GM19035 (cell line): Measurements from ENCODE around the gene FRAT2.
"Not testable (repeated sequence)": the region's sequence is repeated elsewhere in the genome, so short reads cannot be mapped to it uniquely, and the experiment has no call there.

Source experiments
- ATAC-seq: cut with Tn5 transposase; IDR thresholded peaks from one replicate; pipeline ENCODE4 v1.9.1; 2021; ENCODE audit not compliant: unreplicated experiment

FRAT2 gene

DNA sequence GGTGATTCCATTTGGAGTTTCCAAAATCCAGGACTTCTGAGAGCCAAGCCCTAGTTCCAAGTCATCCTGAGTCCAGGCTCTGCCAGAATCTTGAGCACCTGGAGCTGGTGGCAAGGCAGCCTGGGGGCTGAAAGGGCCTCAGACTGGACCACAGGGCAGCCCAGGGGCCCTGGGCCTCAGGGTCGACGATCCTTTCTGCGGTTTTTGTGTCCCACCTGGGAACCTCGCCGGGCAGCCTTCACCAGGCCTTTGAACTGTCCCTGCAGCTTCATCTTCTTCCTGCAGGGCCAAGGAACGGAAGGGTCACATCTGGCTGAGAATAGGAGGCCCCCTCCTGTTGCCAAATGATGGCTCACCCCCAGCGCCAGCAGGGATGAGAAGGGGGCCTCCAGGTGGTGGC, 22.4 kb upstream of the FRAT2 start:
- ATAC-seq: no peak

DNA sequence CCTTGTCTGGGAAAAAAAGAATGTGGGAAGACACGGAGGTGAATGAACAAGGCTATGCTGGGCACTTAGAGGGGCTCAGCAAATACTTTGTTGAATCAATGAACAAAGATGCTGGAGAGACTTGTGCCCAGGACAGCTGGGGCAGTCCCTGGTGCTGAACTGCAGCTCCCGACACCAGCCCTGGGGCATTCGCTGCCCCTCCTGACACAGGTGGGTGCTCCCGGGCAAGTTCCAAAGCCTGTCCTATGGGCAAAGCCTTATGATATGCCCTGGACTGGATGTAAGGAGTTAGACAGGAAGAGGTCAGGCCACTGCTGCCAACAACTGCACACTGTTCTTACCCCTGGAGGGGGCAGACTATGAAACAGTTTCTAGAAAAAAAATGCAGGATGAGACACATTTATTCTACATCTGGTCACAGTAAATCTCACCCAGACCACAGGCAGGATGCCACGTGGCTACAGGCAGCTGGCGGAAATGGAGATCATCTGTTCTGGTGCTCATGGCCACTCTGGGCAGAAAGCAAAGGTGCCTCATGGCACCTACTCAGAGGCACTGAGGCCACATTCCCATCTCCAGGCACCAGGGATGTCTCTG, 21.9 kb upstream of the FRAT2 start:
- ATAC-seq: no peak

DNA sequence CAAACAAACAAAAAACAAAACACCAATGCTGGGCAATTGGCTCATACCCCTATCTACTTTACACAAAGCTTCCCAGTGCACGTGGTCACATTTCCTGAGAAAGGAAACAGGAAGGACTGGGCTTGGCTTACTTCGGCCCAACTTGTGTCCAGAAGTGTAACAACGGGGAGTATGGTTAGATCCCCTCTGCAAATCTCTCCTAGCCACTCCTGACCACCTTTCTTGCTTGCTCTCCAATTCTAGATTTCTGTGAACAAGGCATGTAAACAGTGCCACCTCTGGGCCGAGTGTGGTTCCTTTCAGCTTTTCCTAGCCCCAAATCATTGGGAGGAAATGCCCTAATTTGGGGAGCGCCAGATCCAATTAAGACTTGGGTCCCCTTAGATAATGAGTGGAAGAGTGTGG, 21.0 kb upstream of the FRAT2 start:
- ATAC-seq: no peak

DNA sequence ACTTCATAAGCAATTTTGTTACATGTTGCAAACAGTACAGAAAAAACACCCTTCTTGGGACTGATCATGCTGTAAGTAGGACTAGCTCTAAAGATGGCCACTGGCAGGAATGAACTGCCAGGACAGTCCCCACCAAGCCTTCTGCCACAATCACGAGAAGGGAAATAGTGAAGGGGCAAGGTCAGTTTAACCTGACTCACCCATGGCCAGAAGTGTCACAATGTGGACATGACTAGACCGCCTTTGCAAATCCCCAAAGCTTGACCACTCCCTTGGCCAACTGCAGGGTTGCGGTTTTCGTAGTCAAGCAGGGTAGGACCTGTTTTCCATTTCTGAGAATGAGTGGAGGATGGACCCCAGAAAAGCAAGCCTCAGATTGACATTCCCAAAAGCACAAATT, 19.4 kb upstream of the FRAT2 start:
- no peak for ATAC-seq

DNA sequence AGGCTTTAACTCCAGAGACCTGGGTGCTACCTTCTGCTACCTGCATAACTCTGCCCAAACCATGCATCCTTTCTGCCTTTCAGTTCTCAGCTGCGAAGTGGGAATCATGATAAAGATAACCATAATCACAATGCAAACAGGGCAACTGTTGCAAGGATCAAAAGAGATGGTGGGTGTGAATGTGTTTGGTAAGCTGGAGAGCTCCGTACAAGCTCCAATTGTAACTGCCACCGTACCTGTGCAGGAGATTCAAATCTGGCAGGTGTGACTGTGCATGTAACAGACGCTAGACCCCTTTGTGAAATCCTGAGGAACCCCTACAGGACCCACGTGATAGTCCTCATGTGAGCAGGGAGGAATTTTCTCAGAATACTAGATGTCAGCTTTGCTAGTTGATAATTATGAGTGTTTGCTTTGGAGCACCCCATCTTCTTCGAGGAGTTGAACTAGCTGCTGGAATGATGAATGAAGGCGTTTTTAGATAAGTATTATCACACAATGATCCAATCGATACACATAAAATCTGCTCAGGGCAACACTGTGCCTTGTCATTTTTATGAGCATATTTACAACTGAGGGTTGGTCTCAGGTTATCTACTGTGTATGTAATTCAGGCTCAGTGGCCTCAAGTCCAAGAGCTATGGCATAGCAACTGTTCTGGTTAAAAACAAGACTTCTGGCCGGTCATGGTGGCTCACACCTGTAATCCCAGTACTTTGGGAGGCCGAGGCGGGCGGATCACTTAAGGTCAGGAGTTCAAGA, 15.4 kb upstream of the FRAT2 start:
- ATAC-seq: no peak

DNA sequence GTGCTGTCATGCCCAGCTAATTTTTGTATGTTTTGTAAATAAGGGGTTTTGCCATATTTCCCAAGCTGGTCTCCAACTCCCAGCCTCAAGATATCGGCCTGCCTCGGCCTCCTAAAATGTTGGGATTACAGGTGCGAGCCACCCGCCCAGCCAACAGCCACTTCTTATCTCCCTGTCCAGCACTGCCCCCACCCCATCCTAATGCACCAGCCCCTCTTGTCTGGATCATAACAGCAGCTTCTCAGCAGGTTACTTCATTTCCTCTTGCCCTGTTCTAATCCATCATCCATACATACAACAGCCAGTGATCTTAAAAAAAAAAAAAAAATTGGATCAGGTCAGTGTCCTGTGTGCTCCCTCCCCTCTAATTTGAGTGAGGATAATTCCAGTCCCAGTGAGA, 12.8 kb upstream of the FRAT2 start:
- ATAC-seq: no peak

DNA sequence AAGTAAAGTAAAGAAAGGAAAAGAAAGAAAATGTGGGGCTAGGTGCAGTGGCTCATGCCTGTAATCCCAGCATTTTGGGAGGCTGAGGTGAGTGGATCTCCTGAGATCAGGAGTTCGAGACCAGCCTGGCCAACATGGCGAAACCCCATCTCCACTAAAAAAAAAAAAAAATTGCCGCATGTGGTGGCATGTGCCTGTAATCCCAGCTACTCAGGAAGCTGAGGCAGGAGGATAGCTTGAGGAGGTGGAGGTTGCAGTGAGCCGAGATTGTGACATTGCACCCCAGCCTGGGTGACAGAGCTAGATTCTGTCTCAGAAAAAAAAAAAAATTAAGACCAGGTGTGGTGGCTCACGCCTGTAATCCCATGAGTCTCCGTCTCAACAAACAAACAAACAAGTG, 9.1 kb upstream of the FRAT2 start:
- ATAC-seq: not testable (repeated sequence)

DNA sequence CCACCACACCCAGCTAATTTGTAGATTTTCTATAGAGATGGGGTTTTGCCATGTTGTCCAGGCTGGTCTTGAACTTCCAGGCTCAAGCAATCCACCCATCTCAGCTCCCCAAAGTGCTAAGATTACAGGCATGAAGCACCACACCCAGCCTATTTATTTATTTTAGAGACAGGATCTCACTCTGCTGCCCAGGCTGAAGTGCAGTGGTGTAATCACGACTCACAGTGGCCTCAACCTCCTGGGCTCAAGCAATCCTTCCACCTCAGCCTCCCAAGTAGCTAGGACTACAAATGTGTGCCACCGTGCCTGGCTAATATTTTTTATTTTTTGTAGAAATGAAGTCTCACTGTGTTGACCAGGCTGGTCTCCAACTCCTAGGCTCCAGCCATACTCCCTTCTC, 6.9 kb upstream of the FRAT2 start:
- ATAC-seq: no peak

DNA sequence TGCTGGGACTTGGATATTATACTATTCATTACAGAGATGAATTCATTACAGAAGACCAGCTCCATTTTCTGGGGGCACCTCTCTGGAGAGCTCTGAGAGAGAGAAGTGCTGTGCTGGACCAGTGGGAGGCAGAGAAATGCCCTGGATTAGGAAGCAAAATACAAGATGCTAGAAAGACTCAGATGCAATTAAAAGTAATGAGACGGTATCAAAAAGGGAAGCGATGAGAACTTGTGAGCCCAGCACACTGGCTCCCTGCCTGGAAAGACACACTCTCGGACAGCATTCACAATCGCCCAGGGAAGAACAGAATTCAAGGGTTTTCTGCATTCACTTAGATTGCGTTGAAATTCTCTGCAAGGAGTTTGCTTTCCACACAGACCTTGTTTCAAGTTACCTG, 3.5 kb upstream of the FRAT2 start:
- ATAC-seq: no peak

DNA sequence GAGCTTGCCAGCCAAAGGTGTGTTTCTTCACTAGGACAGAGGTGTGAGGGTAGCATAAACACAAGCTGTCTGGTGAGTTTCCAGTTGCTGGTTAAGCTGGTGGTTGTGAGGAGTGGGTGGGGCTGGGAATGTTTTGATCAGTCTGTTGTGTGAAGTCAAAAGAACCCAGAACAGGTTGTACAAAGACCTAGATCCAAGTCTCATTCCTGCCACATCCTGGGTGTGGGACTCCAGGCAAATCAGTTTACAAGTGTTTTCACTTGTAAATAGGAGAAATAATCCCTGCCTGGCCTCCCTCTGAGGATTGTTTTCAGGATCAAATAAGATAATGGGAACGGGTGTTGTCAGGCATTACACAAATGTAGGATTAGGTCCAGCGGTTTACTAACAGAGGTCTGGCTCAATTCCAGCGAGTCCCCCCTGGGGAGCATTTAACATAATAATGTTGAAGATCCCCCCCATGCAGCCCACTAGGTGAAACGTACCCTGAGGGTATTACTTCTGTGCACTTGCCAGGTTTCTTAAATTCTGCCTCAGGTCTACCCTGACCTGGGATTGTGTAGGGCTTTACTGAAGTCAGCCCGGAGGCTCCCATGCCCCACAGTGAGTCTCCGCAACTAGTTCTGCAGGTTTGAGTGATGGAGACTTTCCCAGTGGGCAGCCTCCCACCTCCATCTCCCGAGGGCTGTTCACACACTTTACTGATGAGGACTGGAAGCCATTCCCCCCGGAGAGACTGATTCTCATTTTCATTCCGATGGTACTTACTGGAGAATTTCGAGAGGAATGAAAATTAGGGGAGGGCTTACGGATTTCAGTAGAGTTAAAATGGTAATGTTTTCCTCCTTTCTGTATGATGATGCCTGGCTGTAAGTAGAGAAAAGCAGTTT, 2.7 kb upstream of the FRAT2 start:
- no peak for ATAC-seq

DNA sequence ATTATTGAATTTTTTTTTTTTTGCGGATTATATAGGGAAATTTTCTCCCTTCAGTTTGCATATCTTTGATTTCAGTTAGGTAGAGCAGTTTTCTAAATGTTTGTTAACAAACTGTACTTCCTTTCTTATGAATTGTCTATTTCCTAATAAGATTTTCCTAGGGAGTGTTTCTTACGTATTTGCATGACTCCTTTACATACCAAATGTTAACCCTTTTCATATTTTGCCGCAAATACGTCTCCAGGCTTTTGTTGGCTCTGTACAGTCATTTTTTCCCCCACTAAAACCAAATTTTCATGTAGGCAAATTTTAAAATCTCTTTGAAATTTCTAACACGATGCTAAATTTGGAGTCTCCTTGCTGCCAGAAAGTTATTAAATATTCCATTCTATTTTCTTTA, 1.9 kb upstream of the FRAT2 start:
- ATAC-seq: no peak

DNA sequence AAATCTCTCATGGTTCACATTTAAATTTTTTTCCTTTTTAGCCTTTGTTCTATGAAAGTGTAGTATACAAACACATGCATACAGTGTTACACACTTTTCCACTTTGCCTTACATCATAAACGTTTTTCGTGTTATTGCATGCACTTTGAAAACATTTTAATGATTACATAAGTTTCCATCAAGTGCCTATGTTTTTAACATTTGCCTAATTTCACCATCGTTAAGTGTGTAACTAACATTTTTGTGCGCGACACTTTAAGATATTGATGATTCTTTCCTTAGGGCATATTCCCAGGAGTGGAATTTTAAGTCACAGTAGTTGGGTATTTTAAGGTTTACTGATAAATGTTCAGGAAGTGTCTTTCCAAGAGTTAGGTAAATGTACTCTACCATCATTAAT, 1.5 kb upstream of the FRAT2 start:
- no peak for ATAC-seq

DNA sequence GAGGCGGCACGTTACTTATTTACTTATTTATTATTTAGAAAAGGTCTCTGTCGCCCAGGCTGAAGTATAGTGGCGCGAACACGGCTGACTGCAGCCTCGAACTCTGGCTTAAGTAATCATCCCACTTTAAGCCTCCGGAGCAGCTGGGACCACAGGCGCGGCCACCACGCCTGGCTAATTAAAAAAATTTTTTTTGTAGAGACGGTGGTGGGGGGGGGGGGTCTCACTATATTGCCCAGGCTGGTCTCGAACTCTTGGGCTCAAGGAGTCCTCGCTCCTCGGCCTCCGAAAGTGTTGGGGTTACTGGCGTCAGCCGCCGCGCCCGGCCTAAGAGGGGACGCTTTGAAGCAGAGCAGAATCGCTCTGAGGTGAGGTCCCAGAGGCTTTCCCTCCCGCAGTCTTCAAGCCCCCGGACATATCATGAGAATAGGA, 675 bp upstream of the FRAT2 start:
- no peak for ATAC-seq

DNA sequence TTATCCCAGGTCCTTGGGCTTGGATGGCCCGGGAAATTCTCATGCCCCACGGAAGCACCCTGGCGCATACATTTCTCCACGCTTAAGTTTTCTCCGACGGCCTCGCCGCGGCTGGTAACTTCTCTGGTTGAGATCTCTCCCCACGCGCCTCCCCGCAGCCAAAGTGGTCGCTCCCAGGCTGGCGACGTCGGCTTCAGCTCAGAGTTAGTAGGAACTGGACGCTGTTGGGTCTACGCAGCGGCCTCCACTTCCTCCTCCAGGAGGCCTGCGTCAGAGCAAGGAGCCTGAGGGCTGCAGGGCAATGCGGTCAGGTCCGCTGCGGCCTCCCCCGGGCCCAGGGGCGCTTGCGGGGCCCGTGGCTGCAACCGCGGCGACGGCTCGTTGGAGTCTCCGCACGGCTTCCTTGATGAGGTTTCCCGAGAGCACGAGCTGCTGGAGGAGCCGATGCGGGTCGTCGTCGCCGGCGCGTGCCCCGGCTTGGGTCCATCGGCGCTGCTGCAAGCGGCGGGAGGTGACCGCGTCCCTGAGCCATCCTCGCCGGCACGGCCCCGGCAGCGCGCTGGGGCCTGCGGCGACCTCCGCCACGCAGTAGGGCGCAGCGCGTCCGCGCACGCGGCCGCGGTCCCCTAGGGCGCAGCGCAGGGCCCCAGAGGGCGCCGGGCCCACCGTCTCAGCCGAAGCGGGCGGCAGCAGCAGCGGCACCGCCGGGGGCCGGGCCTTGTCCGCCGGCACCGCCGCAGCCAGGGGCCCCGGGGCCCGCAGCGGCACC, 744 bp downstream of the FRAT2 start:
- peak; percentile 34 for ATAC-seq

DNA sequence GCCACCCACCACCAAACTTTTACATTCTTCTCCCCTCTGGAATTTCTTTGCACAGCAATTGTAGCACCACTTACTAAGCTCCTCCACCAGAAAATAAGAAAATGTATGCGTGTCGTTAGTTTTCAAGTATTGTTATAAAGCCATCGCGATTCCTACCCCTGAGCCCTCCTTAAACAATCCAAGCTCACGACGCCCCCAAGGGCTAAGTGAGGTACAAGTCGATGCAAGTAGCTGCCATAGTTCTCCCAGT, 1.3 kb downstream of the FRAT2 start:
- ATAC-seq: no peak

DNA sequence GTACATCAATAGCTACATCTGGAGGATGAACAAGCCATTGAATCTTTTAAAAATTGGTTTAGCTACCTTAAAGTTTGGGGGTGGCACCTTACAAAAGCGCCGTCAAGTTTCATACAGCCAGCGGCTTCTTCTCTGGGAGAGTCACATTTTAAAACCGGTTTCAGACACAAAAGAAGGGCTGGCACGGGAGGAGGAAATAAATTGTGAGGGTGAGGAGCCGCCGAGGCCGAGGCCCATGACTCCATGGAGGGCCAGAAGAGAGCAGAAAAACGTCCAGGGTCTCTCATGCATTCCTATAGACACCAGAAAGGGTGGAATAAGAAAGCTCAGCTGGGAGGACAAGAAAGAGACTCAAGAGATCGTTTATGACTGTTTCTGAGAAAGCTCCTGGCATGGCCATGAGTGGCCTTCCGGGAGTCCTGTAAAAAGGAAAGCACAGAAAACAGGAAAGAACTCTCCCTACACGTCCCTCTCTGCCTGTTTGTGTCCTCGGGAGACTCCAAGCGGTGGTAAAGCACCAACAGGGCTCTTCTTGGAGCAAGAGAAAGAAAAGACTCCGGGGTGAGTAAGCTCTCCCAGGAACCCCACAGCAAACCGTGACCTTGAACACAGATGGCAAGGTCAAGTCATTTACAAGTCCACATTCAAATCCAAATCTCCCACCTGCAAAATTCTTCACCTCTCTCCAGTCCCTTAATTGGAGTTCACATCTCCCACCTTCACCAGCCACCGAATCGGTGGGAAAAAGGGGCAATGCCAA, 1.8 kb downstream of the FRAT2 start:
- ATAC-seq: no peak

DNA sequence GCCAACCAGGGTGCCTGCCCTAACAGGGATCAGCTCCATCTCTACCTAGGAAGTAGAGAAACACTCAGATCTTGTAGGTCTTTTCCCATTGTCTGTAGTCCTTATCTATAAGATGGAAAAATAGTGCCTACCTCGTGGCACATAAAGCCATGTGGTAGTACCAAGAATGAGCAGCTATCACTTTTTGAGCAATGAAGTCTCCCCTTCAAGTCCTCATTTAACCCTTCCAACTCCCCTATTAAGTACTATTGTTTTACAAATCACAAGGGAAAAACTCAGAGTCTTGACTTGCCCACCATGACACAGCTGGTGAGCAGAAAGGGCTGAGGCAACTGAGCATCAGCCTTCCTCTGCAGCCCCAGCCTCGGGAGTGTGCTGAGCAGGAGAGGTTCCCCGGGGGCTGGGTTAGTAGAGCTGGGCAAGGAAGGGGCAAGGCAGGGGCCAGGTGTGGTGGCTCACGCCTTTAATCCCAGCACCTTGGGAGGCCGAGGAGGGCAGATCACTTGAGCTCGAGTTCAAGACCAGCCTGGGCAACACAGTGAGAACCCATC, 3.3 kb downstream of the FRAT2 start:
- no peak for ATAC-seq

DNA sequence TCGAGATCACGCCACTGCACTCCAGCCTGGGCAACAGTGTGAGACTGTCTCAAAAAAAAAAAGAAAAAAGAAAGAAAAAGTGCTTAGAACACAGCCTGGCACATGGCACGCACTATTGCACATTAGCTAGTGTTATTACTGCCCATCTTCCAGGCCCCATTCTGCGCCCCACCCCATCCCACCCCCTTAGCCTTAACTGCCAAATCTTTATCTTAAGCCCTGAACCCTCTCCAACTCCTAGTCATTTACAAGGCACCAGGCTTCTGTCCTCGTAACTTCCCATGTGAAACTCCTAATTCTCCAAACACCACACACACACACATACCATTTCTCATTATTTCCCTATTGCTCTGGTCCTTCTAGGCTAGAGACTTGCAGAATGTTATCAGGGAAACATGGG, 4.8 kb downstream of the FRAT2 start:
- no peak for ATAC-seq

DNA sequence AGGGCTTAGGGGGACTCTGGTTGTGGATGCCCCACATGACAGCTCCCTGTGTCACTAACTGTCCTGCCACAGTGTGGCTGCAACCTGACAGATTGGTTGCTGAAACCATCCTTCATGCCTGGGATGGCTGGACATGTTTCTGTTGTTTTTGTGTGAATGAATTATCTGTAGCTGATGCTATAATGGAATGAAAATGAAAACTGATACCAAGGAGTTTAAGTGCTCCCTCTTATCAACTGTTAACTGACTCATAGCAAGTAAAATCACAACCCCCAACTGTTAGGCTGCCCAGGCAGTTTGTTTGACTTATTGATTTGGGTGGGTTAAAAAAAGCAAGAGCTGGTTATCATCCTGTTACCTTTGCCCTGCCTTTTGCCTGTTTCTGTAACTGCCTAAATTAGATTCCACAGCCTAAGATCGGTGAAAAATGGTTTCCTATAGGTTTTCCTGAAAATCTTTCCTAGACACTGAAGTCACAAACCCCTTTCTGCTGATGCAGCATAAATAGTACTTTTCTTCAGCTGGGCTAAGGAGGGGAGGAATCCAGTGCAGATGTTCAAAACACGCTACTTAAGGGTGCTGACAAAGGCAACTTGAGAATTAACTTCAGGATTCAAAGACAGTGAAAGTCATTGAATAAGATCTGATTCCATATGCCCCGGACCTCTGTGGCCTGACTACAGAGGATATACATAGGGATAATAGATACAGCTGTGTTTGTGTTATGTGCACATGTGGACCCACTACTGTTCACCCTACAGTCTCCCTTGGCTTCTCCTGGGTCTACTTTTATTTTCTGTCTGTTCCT, 5.7 kb downstream of the FRAT2 start:
- ATAC-seq: no peak
